GM12872 (cell line): Measurements from ENCODE around the gene SPAG5.

Experiments used
- TF ChIP-seq, protein P1 (sequence below): IDR thresholded peaks from 3 replicates; pipeline ENCODE4 v1.5.1; 2011; ENCODE audit warnings: low read depth, mild to moderate bottlenecking, low read length, moderate library complexity; ENCODE audit not compliant: insufficient read depth

The SPAG5 gene

DNA sequence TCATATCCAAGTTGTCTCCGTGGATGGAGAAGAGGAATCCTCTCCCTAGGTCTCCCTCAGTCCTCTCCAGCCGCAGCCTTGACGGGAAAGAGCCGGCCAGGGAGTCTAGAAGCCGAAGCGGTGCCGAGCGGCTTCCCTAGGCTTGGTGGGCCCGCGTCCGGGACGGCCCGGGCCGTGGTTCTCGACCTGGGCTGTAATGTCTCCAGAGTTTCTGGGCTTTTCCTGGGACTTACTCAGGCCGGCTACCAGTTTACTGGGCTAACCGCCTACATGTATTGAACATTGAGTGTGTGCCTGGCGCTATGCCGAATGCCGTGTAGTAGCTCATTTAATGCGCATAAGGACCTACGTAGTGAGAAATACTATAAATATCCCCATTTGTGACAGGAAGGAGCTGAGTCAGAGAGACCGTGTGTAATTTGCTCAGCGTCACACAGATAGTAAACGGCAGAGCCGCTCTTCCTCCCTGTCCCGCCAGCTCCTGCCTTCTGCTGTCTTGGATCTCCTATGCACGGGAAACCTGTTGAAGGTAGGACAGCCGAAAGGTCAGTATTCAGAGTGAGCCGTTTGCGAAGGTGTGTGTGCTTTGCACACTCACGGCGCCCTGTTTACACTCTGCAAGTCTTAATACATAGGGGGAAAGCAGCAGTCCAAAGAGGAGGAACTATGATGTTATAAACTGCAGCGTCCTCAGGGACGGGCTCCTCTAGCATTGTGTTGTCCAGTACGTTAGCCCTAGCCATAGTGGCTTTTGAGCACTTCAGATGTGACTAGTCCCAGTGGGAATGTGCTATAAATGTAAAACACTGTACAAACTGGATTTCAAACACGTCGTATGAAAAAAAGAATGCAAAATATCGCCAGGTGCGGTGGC is 723 bp upstream of the SPAG5 start:
- TF ChIP-seq, protein P1, sequence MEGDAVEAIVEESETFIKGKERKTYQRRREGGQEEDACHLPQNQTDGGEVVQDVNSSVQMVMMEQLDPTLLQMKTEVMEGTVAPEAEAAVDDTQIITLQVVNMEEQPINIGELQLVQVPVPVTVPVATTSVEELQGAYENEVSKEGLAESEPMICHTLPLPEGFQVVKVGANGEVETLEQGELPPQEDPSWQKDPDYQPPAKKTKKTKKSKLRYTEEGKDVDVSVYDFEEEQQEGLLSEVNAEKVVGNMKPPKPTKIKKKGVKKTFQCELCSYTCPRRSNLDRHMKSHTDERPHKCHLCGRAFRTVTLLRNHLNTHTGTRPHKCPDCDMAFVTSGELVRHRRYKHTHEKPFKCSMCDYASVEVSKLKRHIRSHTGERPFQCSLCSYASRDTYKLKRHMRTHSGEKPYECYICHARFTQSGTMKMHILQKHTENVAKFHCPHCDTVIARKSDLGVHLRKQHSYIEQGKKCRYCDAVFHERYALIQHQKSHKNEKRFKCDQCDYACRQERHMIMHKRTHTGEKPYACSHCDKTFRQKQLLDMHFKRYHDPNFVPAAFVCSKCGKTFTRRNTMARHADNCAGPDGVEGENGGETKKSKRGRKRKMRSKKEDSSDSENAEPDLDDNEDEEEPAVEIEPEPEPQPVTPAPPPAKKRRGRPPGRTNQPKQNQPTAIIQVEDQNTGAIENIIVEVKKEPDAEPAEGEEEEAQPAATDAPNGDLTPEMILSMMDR, result no peak

DNA sequence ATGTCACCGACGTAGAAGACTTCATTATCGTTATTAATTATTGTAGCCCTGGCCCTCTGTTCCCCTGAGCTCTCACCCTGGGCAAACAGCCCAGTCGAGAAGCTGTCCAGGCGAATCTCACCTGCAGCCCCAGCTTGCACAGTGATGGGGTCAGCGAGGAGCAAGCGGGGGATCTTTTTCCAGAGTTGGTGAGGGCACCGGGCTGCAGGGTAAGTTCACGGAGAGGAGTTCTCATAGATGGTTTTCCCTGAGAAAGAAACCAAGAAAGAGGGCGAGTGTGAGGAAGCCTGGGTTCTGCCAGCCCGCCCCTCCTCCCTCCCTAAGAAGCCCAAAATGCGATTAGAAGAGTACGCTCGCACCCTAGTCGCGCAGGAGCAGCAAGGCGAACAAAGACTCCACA is 436 bp downstream of the SPAG5 start:
- TF ChIP-seq, protein P1, result no peak

GRCh38 chr17:28597606-28598383 is 1.0 kb downstream of the SPAG5 start:
- TF ChIP-seq, protein P1, result no peak

- TF ChIP-seq, protein P1, result no peak
These were observed 6.6 kb downstream of the SPAG5 start for GRCh38 chr17:28592260-28592659.

DNA sequence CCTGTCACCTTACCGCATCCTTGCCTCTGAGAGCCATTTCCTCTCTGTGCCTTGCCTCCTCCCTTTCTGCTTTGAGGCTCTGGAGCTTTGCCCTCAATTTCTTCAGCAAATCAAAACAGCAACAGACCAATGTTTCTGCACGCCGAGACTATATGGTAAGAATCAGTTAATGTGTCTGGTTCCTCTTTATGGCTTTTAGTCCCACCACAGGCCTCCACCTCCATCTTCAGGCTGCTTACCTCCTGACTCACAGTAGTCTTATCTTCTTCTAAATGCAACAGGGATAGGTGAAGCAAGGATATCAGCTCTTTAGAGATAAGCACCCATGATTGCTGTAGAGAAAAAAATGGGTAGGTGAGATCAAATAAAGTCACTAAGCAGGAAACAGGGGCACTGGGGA is 13.0 kb downstream of the SPAG5 start:
- TF ChIP-seq, protein P1, result no peak

- TF ChIP-seq, protein P1, result no peak
These were observed 14.4 kb downstream of the SPAG5 start for GRCh38 chr17:28584434-28584833.

GRCh38 chr17:28582513-28582912 is 16.3 kb downstream of the SPAG5 start:
- TF ChIP-seq, protein P1, result no peak
